ENCODE data around the gene CYLC1. TPM values are rescaled to one million over a fixed set of nuclear protein-coding genes. Genes with fewer than 3 reads are reported as not detected.
A peak's percentile ranks its signal among the peaks of the same experiment; 100 is the strongest.

CYLC1 gene
- total RNA-seq, 2 donors from 2014 or later: not detected

DNA sequence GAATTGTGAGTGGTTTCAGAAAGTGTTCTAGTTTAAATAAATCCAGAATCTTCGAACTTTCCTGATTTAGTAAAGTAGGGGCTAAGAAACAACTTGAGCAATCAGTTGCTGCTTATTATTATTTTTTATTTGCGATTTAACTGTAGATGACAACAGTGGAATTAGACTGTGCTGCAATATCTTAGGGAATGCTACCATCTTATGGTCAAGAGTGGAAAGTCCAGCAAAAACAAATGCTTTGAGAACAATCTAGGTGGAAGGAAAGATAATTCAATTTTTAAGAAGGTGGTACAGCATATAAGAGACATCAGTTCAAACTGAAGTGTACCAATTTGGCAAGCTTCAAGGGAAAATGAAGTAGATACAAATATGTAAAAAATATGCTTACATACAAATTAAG lies 73.3 kb downstream of the CYLC1 start:
- H3K9me3 ChIP-seq (ENCODE audit: control insufficient read depth, low read length): no peaks in the 10 kb centered on the region
- Mint-ChIP-seq H3K4me1 (no peaks in the 10 kb centered on the region), H3K27me3 (ENCODE audit: insufficient read depth) (no peaks in the 10 kb centered on the region), H3K36me3 (ENCODE audit: low read depth) (no peaks in the 10 kb centered on the region), H3K4me3 (no peak overlapping the region), H3K9me3 (peaks cover 29% of the 10 kb centered on the region), H3K27ac (no peak overlapping the region)
- H3K36me3 ChIP-seq (ENCODE audit: control insufficient read depth, insufficient read depth, low read length): no peaks in the 10 kb centered on the region
- H3K27ac ChIP-seq (ENCODE audit: low read depth, low read length): no peak overlapping the region
- H3K27me3 ChIP-seq (ENCODE audit: control insufficient read depth, insufficient read depth, low read length, poor library complexity, severe bottlenecking): no peaks in the 10 kb centered on the region
- no peaks in the 10 kb centered on the region for H3K4me1 ChIP-seq (ENCODE audit: control insufficient read depth, insufficient read depth, low read length)
- no peak overlapping the region for H3K9ac ChIP-seq (ENCODE audit: extremely low read depth, low read length, poor library complexity, severe bottlenecking)
- 61 to 81% methylated on average over 2 of the region's 2 CpGs for WGBS, 2 experiments (ENCODE audit: insufficient coverage in 1 of 2, insufficient read length in 1 of 2)
- no peak overlapping the region for H3K4me3 ChIP-seq (ENCODE audit: low read length)
- peak; percentile 62 for TF ChIP-seq CTCF (conservative IDR thresholded peaks at IDR 0.05)
- no peak for DNase-seq

Data from endodermal cell (in vitro differentiated cells).